ENCODE results near the gene PSMA8. TPM values are rescaled to one million over a fixed set of nuclear protein-coding genes. Genes with fewer than 3 reads are reported as not detected.
"Not testable (repeated sequence)": the region's sequence is repeated elsewhere in the genome, so short reads cannot be mapped to it uniquely, and the experiment has no call there.

The PSMA8 gene
- total RNA-seq, 4 donors from 2014 or later: not detected

DNA sequence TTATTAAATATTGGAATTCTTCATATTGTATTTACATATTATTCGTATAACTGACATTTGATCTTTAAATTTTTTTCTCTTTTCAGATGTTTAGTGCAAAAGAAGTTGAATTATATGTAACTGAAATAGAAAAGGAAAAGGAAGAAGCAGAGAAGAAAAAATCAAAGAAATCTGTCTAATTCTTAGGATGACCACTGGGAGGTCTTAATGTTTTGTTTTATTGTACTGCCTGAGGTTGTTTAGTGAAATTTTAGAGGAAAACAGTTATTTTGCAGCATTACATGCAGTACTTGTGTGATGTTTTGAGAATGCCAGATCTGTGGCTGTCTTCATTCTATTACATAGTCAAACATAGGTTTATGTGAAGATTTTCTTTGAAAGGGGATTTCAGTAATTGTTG lies 58.6 kb downstream of the PSMA8 start:
- no peak for DNase-seq (ENCODE audit: low spot score in 2 of 2)
- no peak overlapping the region for H3K27ac ChIP-seq
- WGBS: 90% methylated on average over 1 of the region's 1 CpG
- H3K36me3 ChIP-seq: no peaks in the 10 kb centered on the region
- no peak for TF ChIP-seq CTCF (IDR thresholded peaks at IDR 0.05)
- no peak for TF ChIP-seq EP300 (IDR thresholded peaks at IDR 0.05)
- TF ChIP-seq POLR2AphosphoS5 (IDR thresholded peaks at IDR 0.05): no peak
- no peak for TF ChIP-seq POLR2A (IDR thresholded peaks at IDR 0.05)
- H3K4me3 ChIP-seq: no peak overlapping the region
- no peaks in the 10 kb centered on the region for H3K9me3 ChIP-seq
- no peaks in the 10 kb centered on the region for H3K27me3 ChIP-seq
- H3K4me1 ChIP-seq: no peaks in the 10 kb centered on the region

DNA sequence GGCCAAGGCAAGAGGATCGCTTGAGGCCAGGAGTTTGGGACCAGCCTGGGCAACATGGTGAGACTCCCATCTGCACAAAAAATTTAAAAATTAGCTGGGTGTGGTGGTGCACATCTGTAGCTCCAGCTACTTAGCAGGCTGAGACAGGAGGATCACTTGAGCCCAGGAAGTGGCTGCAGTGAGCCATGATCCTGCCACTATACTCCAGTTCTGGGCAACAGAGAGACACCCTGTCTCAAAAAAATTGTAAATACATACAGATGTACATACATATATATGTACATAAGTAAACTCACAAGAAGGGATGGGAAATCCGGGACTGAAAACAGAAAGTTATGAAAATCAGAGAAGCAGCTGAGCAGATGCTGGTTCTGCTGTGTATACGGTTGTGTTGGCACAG lies 62.9 kb downstream of the PSMA8 start:
- Histone ChIP-seq H3K27me3 (no peaks in the 10 kb centered on the region), H3K27ac (no peak overlapping the region), H3K4me3 (no peak overlapping the region), H3K36me3 (no peaks in the 10 kb centered on the region), H3K9me3 (no peaks in the 10 kb centered on the region), H3K4me1 (no peaks in the 10 kb centered on the region)
- no peak for TF ChIP-seq POLR2AphosphoS5 (IDR thresholded peaks at IDR 0.05)
- TF ChIP-seq CTCF (IDR thresholded peaks at IDR 0.05): no peak
- no peak for TF ChIP-seq POLR2A (IDR thresholded peaks at IDR 0.05)
- TF ChIP-seq EP300 (IDR thresholded peaks at IDR 0.05): no peak
- 91% methylated on average over 3 of the region's 3 CpGs for WGBS
- no peak for DNase-seq (ENCODE audit: low spot score in 2 of 2)

DNA sequence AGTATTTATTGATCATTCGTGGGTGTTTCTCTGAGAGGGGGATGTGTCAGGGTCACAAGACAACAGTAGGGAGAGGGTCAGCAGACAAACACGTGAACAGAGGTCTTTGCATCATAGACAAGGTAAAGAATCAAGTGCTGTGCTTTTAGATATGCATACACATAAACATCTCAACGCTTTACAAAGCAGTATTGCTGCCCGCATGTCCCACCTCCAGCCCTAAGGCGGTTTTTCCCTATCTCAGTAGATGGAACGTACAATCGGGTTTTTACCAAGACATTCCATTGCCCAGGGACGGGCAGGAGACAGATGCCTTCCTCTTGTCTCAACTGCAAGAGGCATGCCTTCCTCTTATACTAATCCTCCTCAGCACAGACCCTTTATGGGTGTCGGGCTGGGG lies 68.3 kb downstream of the PSMA8 start:
- WGBS: 75% methylated on average over 8 of the region's 9 CpGs
- not testable (repeated sequence) for H3K27me3 ChIP-seq; H3K36me3 ChIP-seq; H3K4me3 ChIP-seq; H3K4me1 ChIP-seq; H3K27ac ChIP-seq; H3K9me3 ChIP-seq; DNase-seq (ENCODE audit: low spot score in 2 of 2)

DNA sequence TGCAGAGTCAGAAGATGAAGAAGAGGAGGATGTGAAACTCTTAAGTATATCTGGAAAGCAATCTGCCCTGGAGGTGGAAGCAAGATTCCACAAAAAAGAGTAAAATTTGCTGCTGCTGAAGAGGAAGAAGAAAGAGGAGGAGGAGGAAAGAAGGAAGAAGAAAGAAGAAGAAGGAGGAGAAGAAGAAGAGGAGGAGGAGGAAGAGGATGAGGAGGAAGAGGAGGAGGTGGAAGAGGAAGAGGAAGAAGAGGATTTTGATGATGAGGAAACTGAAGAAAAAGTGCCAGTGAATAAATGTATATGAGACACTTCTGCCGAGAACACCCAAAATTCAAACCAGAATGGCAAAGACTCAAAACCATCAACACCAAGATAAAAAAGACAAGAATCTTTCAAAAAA lies 71.6 kb downstream of the PSMA8 start:
- Histone ChIP-seq H3K36me3 (no peaks in the 10 kb centered on the region), H3K27me3 (no peaks in the 10 kb centered on the region), H3K9me3 (no peaks in the 10 kb centered on the region), H3K4me1 (no peaks in the 10 kb centered on the region), H3K27ac (no peak overlapping the region), H3K4me3 (no peak overlapping the region)
- TF ChIP-seq POLR2A (IDR thresholded peaks at IDR 0.05) (no peak), POLR2AphosphoS5 (IDR thresholded peaks at IDR 0.05) (no peak), EP300 (IDR thresholded peaks at IDR 0.05) (no peak), CTCF (IDR thresholded peaks at IDR 0.05) (no peak)
- WGBS: 70% methylated on average over 1 of the region's 1 CpG
- no peak for DNase-seq (ENCODE audit: low spot score in 2 of 2)

GRCh38 chr18:26206488-26206887 lies 72.8 kb downstream of the PSMA8 start:
- no peaks in the 10 kb centered on the region for H3K36me3 ChIP-seq
- H3K27ac ChIP-seq: no peak overlapping the region
- 91% methylated on average over 2 of the region's 2 CpGs for WGBS
- no peaks in the 10 kb centered on the region for H3K4me1 ChIP-seq
- TF ChIP-seq POLR2AphosphoS5 (IDR thresholded peaks at IDR 0.05) (no peak), EP300 (IDR thresholded peaks at IDR 0.05) (no peak), CTCF (IDR thresholded peaks at IDR 0.05) (no peak), POLR2A (IDR thresholded peaks at IDR 0.05) (no peak)
- DNase-seq (ENCODE audit: low spot score in 2 of 2): no peak
- no peak overlapping the region for H3K4me3 ChIP-seq
- no peaks in the 10 kb centered on the region for H3K9me3 ChIP-seq
- no peaks in the 10 kb centered on the region for H3K27me3 ChIP-seq

GRCh38 chr18:26207937-26208336 lies 74.3 kb downstream of the PSMA8 start:
- Histone ChIP-seq H3K4me1 (no peaks in the 10 kb centered on the region), H3K27ac (no peak overlapping the region), H3K27me3 (no peaks in the 10 kb centered on the region), H3K36me3 (no peaks in the 10 kb centered on the region), H3K9me3 (no peaks in the 10 kb centered on the region), H3K4me3 (no peak overlapping the region)
- TF ChIP-seq POLR2AphosphoS5 (IDR thresholded peaks at IDR 0.05): no peak
- no peak for TF ChIP-seq CTCF (IDR thresholded peaks at IDR 0.05)
- TF ChIP-seq POLR2A (IDR thresholded peaks at IDR 0.05): no peak
- no peak for TF ChIP-seq EP300 (IDR thresholded peaks at IDR 0.05)
- 70% methylated on average over 3 of the region's 3 CpGs for WGBS
- no peak for DNase-seq (ENCODE audit: low spot score in 2 of 2)
